Left ventricle myocardium inferior (tissue), 1 donor: ENCODE results near the gene PRR33. TPM values are rescaled to one million over a fixed set of nuclear protein-coding genes. Genes with fewer than 3 reads are reported as not detected.
"Not testable (repeated sequence)": the region's sequence is repeated elsewhere in the genome, so short reads cannot be mapped to it uniquely, and the experiment has no call there.

ENCODE experiments used
- DNase-seq: peaks from one replicate; pipeline ENCODE4 v3.0.0-alpha.2; 2020
- H3K27ac ChIP-seq: fragments of 200-600 bp; replicated peaks from 2 replicates; pipeline ENCODE4 v1.8.0; 2021
- H3K27me3 ChIP-seq: fragments of 200-600 bp; 2 replicates; pipeline ENCODE4 v1.8.0; 2021; ENCODE audit warnings: low read depth
- H3K36me3 ChIP-seq: fragments of 200-600 bp; 2 replicates; pipeline ENCODE4 v1.8.0; 2021
- H3K4me1 ChIP-seq: fragments of 200-600 bp; 2 replicates; pipeline ENCODE4 v1.8.0; 2021
- H3K4me3 ChIP-seq: fragments of 200-600 bp; 2 replicates; pipeline ENCODE4 v1.8.0; 2021; ENCODE audit warnings: mild to moderate bottlenecking, moderate library complexity
- H3K9me3 ChIP-seq: fragments of 200-600 bp; replicated peaks from 2 replicates; pipeline ENCODE4 v1.8.0; 2021
- CTCF ChIP-seq: fragments of 200-600 bp; IDR thresholded peaks from 2 replicates; pipeline ENCODE4 v1.8.0; 2021; ENCODE audit warnings: antibody characterized with exemption, mild to moderate bottlenecking, borderline replicate concordance
- intact Hi-C: fragments of 100-400 bp; cut with micrococcal nuclease; formaldehyde crosslinking; loops from one replicate; pipeline ENCODE4 v1.11.0; 2022
- total RNA-seq: library from RNA; stranded (reverse); fragmentation: NEBNext Ultra II Directional; extraction: Animal tissue kit (Norgen Biotek cat#: 25700); gene quantifications from one replicate; pipeline ENCODE4 v1.2.1, GENCODE V29; 2021
- donor health status: DM: no; HTN: yes; CAD: no; lungs with severe emphysema.

The PRR33 gene
- total RNA-seq, 1 donor from 2014 or later: 2.4 TPM

- no peaks in the 10 kb centered on the region for H3K9me3 ChIP-seq
- H3K27ac ChIP-seq: no peak overlapping the region
- no peaks in the 10 kb centered on the region for H3K27me3 ChIP-seq
- no peak for DNase-seq
- H3K4me1 ChIP-seq: peaks cover 26% of the 10 kb centered on the region
- H3K36me3 ChIP-seq: peaks cover 23% of the 10 kb centered on the region
- no peak for TF ChIP-seq CTCF
- intact Hi-C loops: no loop called here
- H3K4me3 ChIP-seq: no peak overlapping the region
Measured at GRCh38 chr11:1889224-1889930, 2.3 kb downstream of the PRR33 start.

- Histone ChIP-seq H3K27ac (peak overlapping the region; percentile 33), H3K36me3 (peaks cover 24% of the 10 kb centered on the region), H3K27me3 (no peaks in the 10 kb centered on the region), H3K4me3 (no peak overlapping the region), H3K4me1 (peaks cover 26% of the 10 kb centered on the region), H3K9me3 (no peaks in the 10 kb centered on the region)
- intact Hi-C loops: no loop called here
- DNase-seq: no peak
- TF ChIP-seq CTCF: no peak
Measured at GRCh38 chr11:1888811-1889210, 2.9 kb downstream of the PRR33 start.

GRCh38 chr11:1888347-1888753, 3.3 kb downstream of the PRR33 start:
- Histone ChIP-seq H3K9me3 (no peaks in the 10 kb centered on the region), H3K36me3 (peaks cover 29% of the 10 kb centered on the region), H3K4me3 (no peak overlapping the region), H3K27me3 (no peaks in the 10 kb centered on the region), H3K27ac (peak overlapping the region; percentile 33), H3K4me1 (peaks cover 27% of the 10 kb centered on the region)
- no peak for DNase-seq
- intact Hi-C loops: no loop called here
- TF ChIP-seq CTCF: no peak

- peaks cover 31% of the 10 kb centered on the region for H3K36me3 ChIP-seq
- no peaks in the 10 kb centered on the region for H3K27me3 ChIP-seq
- H3K9me3 ChIP-seq: no peaks in the 10 kb centered on the region
- intact Hi-C loops: no loop called here
- peaks cover 33% of the 10 kb centered on the region for H3K4me1 ChIP-seq
- no peak overlapping the region for H3K4me3 ChIP-seq
- TF ChIP-seq CTCF: no peak
- peak overlapping the region; percentile 33 for H3K27ac ChIP-seq
- no peak for DNase-seq
Measured at GRCh38 chr11:1887451-1888346, 4.0 kb downstream of the PRR33 start.

GRCh38 chr11:1886551-1886950, 5.1 kb downstream of the PRR33 start:
- H3K9me3 ChIP-seq, H3K27ac ChIP-seq, intact Hi-C loops, DNase-seq, H3K4me3 ChIP-seq, H3K27me3 ChIP-seq: not testable (repeated sequence)
- Histone ChIP-seq H3K4me1 (peaks cover 42% of the 10 kb centered on the region), H3K36me3 (peaks cover 31% of the 10 kb centered on the region)
